HTERT RPE-1 (cell line): ENCODE measurements around the gene PLA2G2A.
"Not testable (repeated sequence)": the region's sequence is repeated elsewhere in the genome, so short reads cannot be mapped to it uniquely, and the experiment has no call there.

Source experiments
- in situ Hi-C: fragments of 300-500 bp; cut with MboI; formaldehyde crosslinking; loops from 4 replicates; pipeline ENCODE4 v1.14.3; 2020; ENCODE audit warnings: low sequenced_read_pairs

Gene PLA2G2A, protein sequence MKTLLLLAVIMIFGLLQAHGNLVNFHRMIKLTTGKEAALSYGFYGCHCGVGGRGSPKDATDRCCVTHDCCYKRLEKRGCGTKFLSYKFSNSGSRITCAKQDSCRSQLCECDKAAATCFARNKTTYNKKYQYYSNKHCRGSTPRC

GRCh38 chr1:19979494-19979977 is at the start of gene PLA2G2A:
PLA2G2A (minus strand) TSS chr1:19979618; CDS start chr1:19978773, 845 bp downstream.
- in situ Hi-C loops: no loop called here

- in situ Hi-C loops: no loop called here
Measured at GRCh38 chr1:20028726-20029125, 49.3 kb upstream of the PLA2G2A start.

- in situ Hi-C loops: no loop called here
Measured at GRCh38 chr1:20028125-20028524, 48.7 kb upstream of the PLA2G2A start.

DNA sequence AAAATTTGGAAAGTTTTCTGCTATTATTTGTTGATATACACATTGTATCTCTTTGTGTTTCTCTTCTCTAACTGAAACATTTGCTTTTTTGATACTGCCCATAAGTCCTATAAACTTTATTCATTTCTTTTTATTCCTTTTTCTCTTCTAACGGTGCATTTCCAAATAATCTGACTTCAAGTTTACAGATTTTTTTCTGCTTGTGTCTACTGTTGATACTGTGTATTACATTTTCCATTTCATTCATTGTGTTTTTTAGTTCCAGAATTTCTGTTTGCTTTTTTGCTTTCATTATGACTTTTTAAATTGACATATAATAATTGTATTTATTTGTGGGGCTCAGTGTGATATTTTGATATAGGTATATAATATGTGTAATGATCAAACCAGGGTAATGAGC is 38.3 kb upstream of the PLA2G2A start:
- in situ Hi-C loops: no loop called here

DNA sequence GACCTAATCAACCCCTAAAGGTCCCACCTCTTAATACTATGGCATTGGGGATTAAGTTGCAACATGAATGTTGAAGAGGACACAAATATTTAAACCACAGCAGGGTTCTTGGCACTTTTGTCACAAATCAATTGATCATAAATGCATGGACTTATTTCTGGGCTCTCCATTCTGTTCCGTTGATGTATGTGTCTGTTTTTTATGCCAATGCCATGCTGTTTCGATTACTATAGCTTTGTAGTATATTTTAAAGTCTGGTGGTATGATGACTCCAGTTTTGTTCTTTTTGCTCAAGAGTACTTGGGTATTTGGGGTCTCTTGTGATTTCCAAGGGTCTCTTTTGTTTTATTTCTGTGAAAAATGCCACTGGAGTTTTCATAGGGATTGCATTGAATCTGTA is 34.7 kb upstream of the PLA2G2A start:
- in situ Hi-C loops: no loop called here

DNA sequence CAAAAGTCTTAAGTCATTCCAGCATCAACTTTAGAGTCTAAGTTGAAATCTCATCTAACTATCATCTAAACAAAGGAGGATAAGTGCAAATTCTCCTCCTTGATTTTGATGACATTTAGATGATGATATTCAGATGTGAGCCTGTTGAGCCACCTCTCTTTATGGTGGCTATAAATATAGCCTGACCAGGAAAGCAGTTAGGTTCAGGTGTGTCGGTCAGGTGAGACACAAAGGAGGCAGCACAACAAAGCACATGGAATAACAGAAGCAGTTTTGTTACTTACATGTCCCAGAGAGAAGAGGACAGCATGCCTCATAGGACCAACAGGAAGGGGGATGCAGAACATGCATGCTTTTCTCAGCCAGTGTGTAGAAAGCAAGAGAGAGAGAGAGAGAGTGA is 30.6 kb upstream of the PLA2G2A start:
- in situ Hi-C loops: no loop called here

- in situ Hi-C loops: no loop called here
Measured at GRCh38 chr1:20009212-20009611, 29.8 kb upstream of the PLA2G2A start.

GRCh38 chr1:20008391-20008841 is 29.0 kb upstream of the PLA2G2A start:
- in situ Hi-C loops: no loop called here

DNA sequence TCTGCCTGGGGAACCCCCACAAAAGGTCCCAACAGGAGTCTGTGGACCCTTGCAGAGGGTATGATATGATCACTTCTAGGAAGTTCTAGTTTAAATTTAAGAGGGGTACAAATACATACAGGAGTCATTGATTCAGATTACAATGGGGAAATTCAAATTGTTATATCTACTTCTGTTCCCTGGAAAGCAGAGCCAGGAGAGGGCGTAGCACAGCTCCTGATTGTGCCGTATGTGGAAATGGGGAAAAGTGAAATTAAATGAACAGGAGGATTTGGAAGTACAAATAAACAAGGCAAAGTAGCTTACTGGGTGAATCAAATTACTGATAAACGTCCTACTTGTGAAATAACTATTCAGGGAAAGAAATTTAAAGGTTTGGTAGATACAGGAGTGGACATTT is 19.4 kb upstream of the PLA2G2A start:
- in situ Hi-C loops: not testable (repeated sequence)

- in situ Hi-C loops: no loop called here
Measured at GRCh38 chr1:19990689-19991088, 11.3 kb upstream of the PLA2G2A start.

GRCh38 chr1:19990182-19990582 is 10.8 kb upstream of the PLA2G2A start:
- in situ Hi-C loops: not testable (repeated sequence)

DNA sequence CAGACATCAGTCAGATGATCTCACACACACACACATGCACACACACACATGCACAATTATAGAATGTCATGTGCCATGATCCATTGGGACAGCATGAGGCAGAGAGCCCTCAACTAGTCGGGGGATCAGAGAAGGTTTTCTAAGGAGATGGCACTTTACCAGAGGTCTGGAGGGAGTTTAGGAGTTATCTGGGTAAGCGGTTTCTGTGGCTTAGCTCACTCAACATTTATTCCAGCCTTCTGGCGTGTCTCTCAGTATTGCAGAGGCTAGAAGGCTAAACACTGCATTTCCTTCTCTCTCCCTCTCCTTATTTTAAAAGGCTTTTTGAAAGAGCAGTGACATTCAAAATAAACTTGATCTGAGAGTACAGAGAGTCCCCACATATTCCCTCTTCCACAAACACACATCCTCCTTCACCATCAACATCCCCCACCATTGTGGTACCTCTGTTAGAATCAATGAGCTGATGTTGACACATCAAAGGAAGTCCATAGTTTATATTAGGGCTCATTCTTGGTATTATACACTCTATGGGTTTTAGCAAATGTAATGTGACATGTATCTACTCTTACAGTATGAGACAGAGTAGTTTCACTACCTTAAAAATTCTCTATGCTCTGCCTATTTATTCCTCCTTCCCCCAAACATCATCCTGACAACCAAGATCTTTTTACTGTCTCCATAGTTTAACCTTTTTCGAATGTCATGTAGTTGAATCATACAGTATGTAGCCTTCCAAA is 9.0 kb upstream of the PLA2G2A start:
- in situ Hi-C loops: no loop called here

GRCh38 chr1:19987719-19988118 is 8.3 kb upstream of the PLA2G2A start:
- in situ Hi-C loops: no loop called here

DNA sequence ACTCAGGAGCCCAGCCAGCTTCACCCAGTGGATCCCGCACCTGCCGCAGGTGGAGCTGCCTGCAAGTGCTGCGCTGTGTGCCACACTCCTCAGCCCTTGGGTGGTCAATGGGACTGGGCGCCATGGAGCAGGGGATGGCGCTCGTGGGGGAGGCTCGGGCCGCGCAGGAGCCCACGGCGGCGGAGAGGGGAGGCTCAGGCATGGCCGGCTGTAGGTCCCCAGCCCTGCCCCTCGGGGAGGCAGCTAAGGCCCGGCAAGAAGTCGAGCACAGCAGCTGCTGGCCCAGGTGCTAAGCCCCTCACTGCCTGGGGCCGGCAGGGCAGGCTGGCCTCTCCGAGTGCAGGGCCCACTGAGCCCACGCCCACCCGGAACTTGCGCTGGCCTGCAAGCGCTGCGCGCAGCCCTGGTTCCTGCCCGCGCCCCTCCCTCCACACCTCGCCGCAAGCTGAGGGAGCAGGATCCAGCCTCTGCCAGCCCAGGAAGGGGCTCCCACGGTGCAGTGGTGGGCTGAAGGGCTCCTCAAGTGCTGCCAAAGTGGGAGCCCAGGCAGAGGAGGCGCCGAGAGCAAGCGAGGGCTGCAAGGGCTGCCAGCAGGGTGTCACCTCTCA is 5.1 kb upstream of the PLA2G2A start:
- in situ Hi-C loops: not testable (repeated sequence)

DNA sequence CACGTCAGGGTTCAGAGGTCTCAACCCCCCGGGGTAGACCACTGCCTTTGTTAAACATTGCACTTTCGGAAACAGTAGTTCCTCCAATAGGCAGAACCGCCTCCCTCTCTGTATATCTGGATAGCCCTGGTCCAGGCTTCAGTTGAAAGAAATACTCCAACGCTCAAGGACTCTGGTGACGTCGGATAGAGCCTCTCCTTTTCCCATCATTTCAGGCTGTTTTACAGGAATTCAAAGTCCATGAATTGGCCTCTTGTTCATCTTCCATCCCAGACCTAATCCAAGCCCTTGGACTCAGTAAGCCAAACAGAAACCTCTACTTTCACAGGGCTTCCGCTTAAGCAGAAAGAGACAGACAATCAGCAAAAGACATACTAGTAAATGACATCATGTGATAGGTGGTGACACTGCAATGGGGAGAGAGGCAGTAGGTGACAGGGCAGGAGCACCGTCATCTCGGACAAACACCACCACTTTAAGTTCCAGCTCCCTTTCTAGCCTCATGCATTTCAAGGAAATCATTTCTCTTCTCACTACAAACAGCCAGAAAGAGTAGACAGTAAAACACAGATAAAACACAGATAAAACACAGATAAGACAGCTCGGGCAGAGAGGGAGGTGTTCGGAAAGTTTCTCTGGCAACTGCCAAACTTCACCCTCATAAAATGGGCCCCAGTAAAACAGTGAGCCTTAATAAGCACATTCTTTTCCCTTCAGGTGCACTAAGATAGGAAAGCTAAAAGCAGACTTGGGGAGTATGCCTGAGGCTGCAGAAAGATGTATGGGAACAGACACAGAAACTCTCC is 2.3 kb upstream of the PLA2G2A start:
- in situ Hi-C loops: no loop called here

DNA sequence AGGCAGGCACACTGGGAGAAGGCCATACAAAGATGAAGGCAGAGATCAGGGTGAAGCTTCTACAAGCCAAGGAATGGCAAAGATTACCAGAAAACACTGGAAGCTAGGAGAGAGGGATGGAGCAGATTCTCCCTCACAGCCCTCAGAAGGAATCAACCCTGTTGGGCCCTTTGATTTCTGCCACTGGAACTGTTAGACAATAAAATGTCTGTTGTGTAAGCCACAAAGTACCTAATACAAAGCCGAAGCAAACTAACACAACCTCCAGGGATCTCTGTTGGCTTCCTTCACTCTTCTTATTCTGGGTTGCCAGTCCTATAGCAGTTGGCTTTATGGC is 1.7 kb upstream of the PLA2G2A start:
- in situ Hi-C loops: no loop called here

GRCh38 chr1:19980314-19980713 is 896 bp upstream of the PLA2G2A start:
- in situ Hi-C loops: no loop called here

DNA sequence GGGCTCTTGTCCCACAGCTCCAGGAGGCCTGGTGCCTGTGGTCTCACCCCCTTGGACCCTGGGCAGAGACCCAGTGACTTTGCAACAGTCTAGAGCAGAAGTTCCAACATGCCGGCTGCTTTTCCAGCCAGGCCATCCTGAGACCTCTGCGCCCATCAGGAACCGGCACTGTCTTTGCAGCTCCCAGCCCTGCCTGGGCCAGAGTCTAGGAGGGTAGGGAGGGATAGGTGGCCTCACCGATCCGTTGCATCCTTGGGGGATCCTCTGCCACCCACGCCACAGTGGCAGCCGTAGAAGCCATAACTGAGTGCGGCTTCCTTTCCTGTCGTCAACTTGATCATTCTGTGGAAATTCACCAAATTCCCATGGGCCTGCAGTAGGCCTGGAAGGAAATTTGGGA is 1.3 kb downstream of the PLA2G2A start:
- in situ Hi-C loops: no loop called here

GRCh38 chr1:19976317-19977003 is 3.0 kb downstream of the PLA2G2A start:
- in situ Hi-C loops: no loop called here

DNA sequence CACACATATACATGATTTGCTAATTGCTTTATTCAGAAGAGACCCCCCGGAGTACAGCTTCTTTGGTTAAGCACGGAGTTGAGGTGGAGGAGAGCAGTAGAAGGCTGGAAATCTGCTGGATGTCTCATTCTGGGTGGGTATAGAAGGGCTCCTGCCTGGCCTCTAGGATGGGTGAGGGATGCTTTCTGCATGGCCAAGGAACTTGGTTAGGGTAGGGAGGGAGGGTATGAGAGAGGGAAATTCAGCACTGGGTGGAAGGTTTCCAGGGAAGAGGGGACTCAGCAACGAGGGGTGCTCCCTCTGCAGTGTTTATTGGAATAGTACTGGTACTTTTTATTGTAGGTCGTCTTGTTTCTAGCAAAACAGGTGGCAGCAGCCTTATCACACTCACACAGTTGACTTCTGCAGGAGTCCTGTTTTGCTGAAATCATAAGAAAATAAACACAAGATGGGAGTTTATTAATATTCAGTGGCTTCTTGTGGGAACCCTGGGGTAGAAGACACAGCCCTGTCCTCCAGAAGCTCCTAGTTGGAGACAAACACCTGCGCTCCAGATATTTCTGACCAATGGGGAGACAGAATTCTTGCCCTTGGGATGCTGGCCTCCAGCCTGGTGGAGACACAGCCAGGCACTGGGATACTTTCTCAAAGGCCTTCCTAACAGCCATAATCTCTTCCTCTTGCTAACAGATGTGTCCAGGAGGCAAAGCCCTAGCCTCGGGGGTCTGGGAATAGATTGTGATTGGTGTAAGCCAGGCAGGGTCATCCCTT is 3.8 kb downstream of the PLA2G2A start:
- in situ Hi-C loops: no loop called here
